ACC112 (cell line): ENCODE data around the gene RUBCNL.

Experiments used
- H2AFZ ChIP-seq: fragments of 200-600 bp; sonication (generic); one replicate; pipeline ENCODE4 v1.6.0; 2017; ENCODE audit warnings: antibody characterized with exemption, low read length; ENCODE audit not compliant: unreplicated experiment
- H3K27ac ChIP-seq: fragments of 200-600 bp; sonication (generic); 2 replicates; pipeline ENCODE4 v1.5.1; 2014; ENCODE audit warnings: low read depth, mild to moderate bottlenecking, antibody characterized with exemption, low read length, moderate library complexity
- H3K27me3 ChIP-seq: fragments of 200-600 bp; sonication (generic); 2 replicates; pipeline ENCODE4 v1.6.1; 2014; ENCODE audit warnings: mild to moderate bottlenecking, antibody characterized with exemption, low read length, moderate library complexity, mixed read lengths; ENCODE audit not compliant: insufficient read depth
- H3K36me3 ChIP-seq: fragments of 200-600 bp; sonication (generic); 2 replicates; pipeline ENCODE4 v1.6.1; 2016; ENCODE audit warnings: mild to moderate bottlenecking, antibody characterized with exemption, low read length, moderate library complexity, mixed read lengths; ENCODE audit not compliant: insufficient read depth
- H3K4me1 ChIP-seq: fragments of 200-600 bp; sonication (generic); one replicate; pipeline ENCODE4 v1.6.1; 2016; ENCODE audit warnings: low read length, mixed read lengths; ENCODE audit not compliant: insufficient read depth, unreplicated experiment, control insufficient read depth
- H3K4me3 ChIP-seq: fragments of 200-600 bp; sonication (generic); 2 replicates; pipeline ENCODE4 v1.5.1; 2014; ENCODE audit warnings: mild to moderate bottlenecking, low read depth, low read length
- H3K79me2 ChIP-seq: fragments of 200-600 bp; sonication (generic); one replicate; pipeline ENCODE4 v1.6.0; 2016; ENCODE audit warnings: low read length; ENCODE audit not compliant: control insufficient read depth, unreplicated experiment, insufficient read depth

The RUBCNL gene

GRCh38 chr13:46340631-46341111 lies 46.4 kb downstream of the RUBCNL start:
- H2AFZ ChIP-seq: no peak overlapping the region
- H3K79me2 ChIP-seq: no peaks in the 10 kb centered on the region
- H3K4me3 ChIP-seq: no peak overlapping the region
- no peaks in the 10 kb centered on the region for H3K36me3 ChIP-seq
- peak overlapping the region; percentile 87 for H3K27ac ChIP-seq
- no peaks in the 10 kb centered on the region for H3K27me3 ChIP-seq
- H3K4me1 ChIP-seq: peaks cover 31% of the 10 kb centered on the region

GRCh38 chr13:46340011-46340410 lies 47.0 kb downstream of the RUBCNL start:
- Histone ChIP-seq H3K4me3 (no peak overlapping the region), H3K36me3 (no peaks in the 10 kb centered on the region), H3K27me3 (no peaks in the 10 kb centered on the region), H3K4me1 (peaks cover 31% of the 10 kb centered on the region), H3K27ac (peak overlapping the region; percentile 87), H2AFZ (no peak overlapping the region), H3K79me2 (no peaks in the 10 kb centered on the region)

DNA sequence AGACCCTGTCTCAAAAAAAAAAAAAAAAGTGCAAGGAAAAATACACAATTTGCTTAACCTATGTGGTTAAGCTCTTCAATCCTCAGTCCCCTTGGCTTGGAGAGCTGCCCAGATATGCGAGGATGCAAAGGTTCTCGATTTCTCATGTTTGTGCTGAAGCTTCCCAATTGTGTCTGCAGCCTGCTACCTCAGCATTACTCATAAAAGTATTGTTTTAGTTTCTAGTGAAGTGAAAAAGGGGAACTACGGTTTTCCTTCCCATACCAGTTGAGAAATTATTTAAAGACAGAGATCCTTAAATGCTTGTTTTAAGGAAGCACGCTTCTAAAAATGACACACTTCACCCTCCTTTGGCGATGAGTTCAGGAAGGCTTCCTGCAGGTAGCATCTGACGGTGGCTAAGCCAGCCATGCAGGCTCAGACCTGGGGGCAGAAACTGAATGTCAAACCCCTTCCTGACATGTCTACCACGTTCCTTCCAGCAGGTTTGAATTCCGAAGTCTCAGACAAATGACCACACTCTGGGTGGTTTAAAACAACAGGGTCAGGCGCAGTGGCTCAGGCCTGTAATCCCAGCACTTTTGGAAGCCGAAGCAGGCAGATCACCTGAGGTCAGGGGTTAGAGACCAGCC lies 47.9 kb downstream of the RUBCNL start:
- Histone ChIP-seq H3K4me3 (0 out of 2 replicates have a peak overlapping the region, but pooled peaks have one; percentile 37), H3K4me1 (peaks cover 31% of the 10 kb centered on the region), H3K27ac (peak overlapping the region; percentile 87), H2AFZ (no peak overlapping the region), H3K27me3 (no peaks in the 10 kb centered on the region), H3K79me2 (no peaks in the 10 kb centered on the region), H3K36me3 (no peaks in the 10 kb centered on the region)

DNA sequence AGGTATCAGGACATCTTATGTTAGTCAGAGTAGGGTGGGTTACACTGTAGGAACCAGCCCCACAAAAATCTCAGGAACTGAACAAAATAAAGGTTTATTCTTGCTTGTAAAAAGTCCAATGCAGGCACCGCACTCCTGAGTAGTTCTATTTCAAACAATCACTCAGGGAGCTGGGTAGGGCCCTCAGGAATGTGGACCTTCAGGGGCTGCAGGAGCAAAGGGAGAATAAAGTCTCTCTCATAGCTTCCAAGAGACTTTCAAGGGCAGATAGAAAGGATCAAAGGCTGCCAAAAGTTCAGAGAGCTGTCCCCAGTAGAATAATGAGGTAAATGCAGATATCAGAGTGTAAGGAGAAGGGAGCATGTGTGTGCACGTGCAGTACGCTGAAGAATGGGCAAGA lies 49.4 kb downstream of the RUBCNL start:
- H2AFZ ChIP-seq: no peak overlapping the region
- no peaks in the 10 kb centered on the region for H3K27me3 ChIP-seq
- no peak overlapping the region for H3K4me3 ChIP-seq
- peaks cover 31% of the 10 kb centered on the region for H3K4me1 ChIP-seq
- no peaks in the 10 kb centered on the region for H3K79me2 ChIP-seq
- H3K27ac ChIP-seq: no peak overlapping the region
- H3K36me3 ChIP-seq: no peaks in the 10 kb centered on the region

GRCh38 chr13:46334035-46334822 lies 52.8 kb downstream of the RUBCNL start:
- Histone ChIP-seq H3K79me2 (no peaks in the 10 kb centered on the region), H3K4me3 (no peak overlapping the region), H3K27me3 (no peaks in the 10 kb centered on the region), H3K4me1 (peaks cover 6% of the 10 kb centered on the region), H2AFZ (no peak overlapping the region), H3K27ac (no peak overlapping the region), H3K36me3 (no peaks in the 10 kb centered on the region)

- no peaks in the 10 kb centered on the region for H3K4me1 ChIP-seq
- no peaks in the 10 kb centered on the region for H3K79me2 ChIP-seq
- no peak overlapping the region for H3K4me3 ChIP-seq
- no peak overlapping the region for H3K27ac ChIP-seq
- no peaks in the 10 kb centered on the region for H3K36me3 ChIP-seq
- H2AFZ ChIP-seq: no peak overlapping the region
- H3K27me3 ChIP-seq: no peaks in the 10 kb centered on the region
Observed at GRCh38 chr13:46332772-46333171, 54.3 kb downstream of the RUBCNL start.

DNA sequence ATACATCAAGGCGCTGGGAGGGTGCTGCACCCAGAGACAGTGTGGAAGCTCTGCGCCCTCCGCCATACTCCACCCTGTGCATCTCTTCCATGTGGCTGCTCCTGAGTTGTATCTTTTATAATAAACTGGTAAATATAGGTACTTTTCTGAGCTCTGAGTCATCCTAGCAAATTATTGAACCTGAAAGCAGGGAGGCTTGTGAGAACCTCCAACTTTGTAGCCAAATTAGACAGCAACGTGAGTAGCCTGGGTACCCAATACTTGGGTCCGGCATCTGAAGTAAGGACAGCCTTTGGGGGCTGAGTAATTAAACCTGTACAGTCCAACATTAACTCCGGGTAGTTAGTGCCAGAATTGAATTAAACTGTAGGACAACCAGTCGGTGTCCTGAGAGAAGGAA lies 57.4 kb downstream of the RUBCNL start:
- H3K4me3 ChIP-seq: no peak overlapping the region
- H3K27ac ChIP-seq: no peak overlapping the region
- H2AFZ ChIP-seq: no peak overlapping the region

DNA sequence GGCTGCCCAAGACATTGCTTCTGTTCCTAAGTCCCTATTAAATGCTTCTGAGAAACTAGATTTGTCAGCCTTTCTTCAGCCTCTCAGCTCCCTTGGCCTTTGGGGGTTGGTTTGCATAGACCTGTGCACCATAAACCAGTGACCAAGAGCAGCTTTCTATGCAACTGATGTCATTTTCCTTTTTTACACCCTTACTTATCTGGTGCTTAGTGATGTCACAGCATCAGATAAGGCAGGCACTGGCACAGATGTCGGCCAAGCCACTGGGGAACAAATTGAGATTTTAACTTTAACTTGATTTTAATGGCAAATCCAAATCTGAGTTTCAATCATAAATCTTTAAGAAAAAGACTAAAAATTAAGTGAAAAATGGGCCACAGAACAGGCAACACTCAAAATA lies 59.8 kb downstream of the RUBCNL start:
- Histone ChIP-seq H3K36me3 (no peaks in the 10 kb centered on the region), H3K4me1 (peaks cover 11% of the 10 kb centered on the region), H3K27ac (no peak overlapping the region), H3K27me3 (no peaks in the 10 kb centered on the region), H3K79me2 (no peaks in the 10 kb centered on the region), H3K4me3 (no peak overlapping the region), H2AFZ (no peak overlapping the region)

More for the DNA sequence above, 57.4 kb downstream of the RUBCNL start:
- H3K79me2 ChIP-seq: no peaks in the 10 kb centered on the region
- no peaks in the 10 kb centered on the region for H3K27me3 ChIP-seq
- H3K36me3 ChIP-seq: no peaks in the 10 kb centered on the region
- peaks cover 5% of the 10 kb centered on the region for H3K4me1 ChIP-seq

DNA sequence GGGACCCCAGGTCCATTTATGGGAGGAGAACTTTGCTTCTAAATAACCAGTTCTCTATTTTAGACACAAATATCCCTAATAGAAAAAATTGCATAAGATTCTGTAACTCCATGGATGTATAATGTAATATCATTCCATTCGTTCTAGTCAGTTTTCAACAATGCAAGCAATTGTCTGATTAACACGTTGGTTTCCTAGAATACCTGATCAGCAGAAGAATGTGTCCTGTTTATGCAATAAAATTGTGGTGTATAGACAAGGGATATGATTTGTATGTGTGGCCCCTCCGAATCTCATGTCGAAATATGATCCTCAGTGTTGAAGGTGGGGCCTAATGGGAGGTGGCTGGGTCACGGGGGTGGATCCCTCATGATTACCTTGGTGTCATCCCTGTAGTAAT lies 62.1 kb downstream of the RUBCNL start:
- Histone ChIP-seq H3K27ac (no peak overlapping the region), H3K79me2 (no peaks in the 10 kb centered on the region), H2AFZ (no peak overlapping the region), H3K4me3 (no peak overlapping the region), H3K36me3 (no peaks in the 10 kb centered on the region), H3K4me1 (peaks cover 11% of the 10 kb centered on the region), H3K27me3 (no peaks in the 10 kb centered on the region)

- H2AFZ ChIP-seq: peak overlapping the region; percentile 51
- H3K27ac ChIP-seq: no peak overlapping the region
- no peaks in the 10 kb centered on the region for H3K36me3 ChIP-seq
- peaks cover 11% of the 10 kb centered on the region for H3K4me1 ChIP-seq
- H3K27me3 ChIP-seq: no peaks in the 10 kb centered on the region
- H3K4me3 ChIP-seq: no peak overlapping the region
- H3K79me2 ChIP-seq: no peaks in the 10 kb centered on the region
Observed at GRCh38 chr13:46321494-46322225, 65.4 kb downstream of the RUBCNL start.
